K562 (cell line): Measurements from ENCODE around the gene UAP1. TPM values are rescaled to one million over a fixed set of nuclear protein-coding genes. Genes with fewer than 3 reads are reported as not detected.

Experiments
- ATAC-seq: fragments of 200-7000 bp; cut with Tn5 transposase; 3 replicates; pipeline ENCODE4 v1.9.1; 2020; ENCODE audit warnings: moderate library complexity
- BruUV-seq: library from RNA; stranded (reverse); fragments of 400-500 nt; replicated peaks from 2 replicates; lab custom pipeline; 2021; lab: Mats Ljungman, UMichigan
- CTCF ChIA-PET: fragments of 300-600 bp; formaldehyde crosslinking; extraction: SDS; loops from one replicate; lab custom pipeline; 2021; ENCODE audit warnings: low intra/inter-chr PET ratio; lab: Yijun Ruan, JAX
- POLR2A ChIA-PET: fragments of 300-600, 350-650 bp; sonication (Branson Sonifier 250); formaldehyde crosslinking; extraction: SDS; loops from one replicate; lab custom pipeline; 2021; ENCODE audit warnings: antibody characterized with exemption, inconsistent platforms; lab: Yijun Ruan, JAX
- DNase-seq, 4 experiments: peaks; one replicate each; pipeline versions ENCODE4 v3.0.0 to v3.0.0-alpha.2; 2011 to 2018; ENCODE audit warnings: low spot score in 3 of 4, mixed read lengths in 3 of 4; ENCODE audit errors: extremely low read depth in 1 of 4
- FAIRE-seq: peaks from 2 replicates; lab custom pipeline; 2011; peaks lifted over from hg19 to GRCh38; lab: Jason Lieb, UNC
- H2AFZ ChIP-seq: 2 replicates; pipeline ENCODE4 v1.6.0; 2011; ENCODE audit warnings: low read depth, low read length, control low read depth, inconsistent platforms
- H3K27ac ChIP-seq: fragments of 200-600 bp; 3 replicates; pipeline ENCODE4 v1.8.0; 2011; ENCODE audit warnings: low read depth, mild to moderate bottlenecking, control low read depth, inconsistent platforms, low read length, moderate library complexity, mixed read lengths; ENCODE audit errors: extremely low read depth
- H3K27me3 ChIP-seq, 2 experiments: fragments of 300-600 bp in 1 of 2; 2 replicates in 1 of 2; 3 replicates in 1 of 2; pipeline versions ENCODE4 v1.6.0 to v1.8.0; 2011; ENCODE audit warnings: inconsistent platforms in 2 of 2, low read length in 2 of 2, mild to moderate bottlenecking in 1 of 2, mixed read lengths in 1 of 2, moderate library complexity in 1 of 2; ENCODE audit not compliant: control insufficient read depth in 2 of 2, insufficient read depth in 2 of 2
- H3K36me3 ChIP-seq: fragments of 300-600 bp; 3 replicates; pipeline ENCODE4 v1.8.0; 2011; ENCODE audit warnings: mild to moderate bottlenecking, low read length, inconsistent platforms; ENCODE audit not compliant: control insufficient read depth, insufficient read depth
- H3K4me1 ChIP-seq, 2 experiments: fragments of 200-600 bp in 1 of 2; replicated peaks in 1 of 2; 2 replicates in 1 of 2; 3 replicates in 1 of 2; pipeline versions ENCODE4 v1.5.1 to v1.8.0; 2011; ENCODE audit warnings: inconsistent platforms in 2 of 2, low read length in 2 of 2, mild to moderate bottlenecking in 1 of 2, mixed read lengths in 1 of 2, moderate library complexity in 1 of 2; ENCODE audit not compliant: control insufficient read depth in 2 of 2, insufficient read depth in 2 of 2
- H3K4me2 ChIP-seq: 2 replicates; pipeline ENCODE4 v1.6.1; 2011; ENCODE audit warnings: low read length, control low read depth, inconsistent platforms, mixed read lengths; ENCODE audit not compliant: insufficient read depth
- H3K4me3 ChIP-seq: fragments of 200-600 bp; sonication (generic), shearing (Covaris generic); 2 replicates; pipeline ENCODE4 v1.5.1; 2016; ENCODE audit warnings: control low read depth, inconsistent platforms
- H3K79me2 ChIP-seq: fragments of 200-600 bp; 3 replicates; pipeline ENCODE4 v1.8.0; 2011; ENCODE audit warnings: low read length, inconsistent platforms; ENCODE audit not compliant: control insufficient read depth, insufficient read depth
- H3K9ac ChIP-seq, 2 experiments: 2 replicates each; pipeline versions ENCODE4 v1.6.0 to v1.6.1; 2011; ENCODE audit warnings: low read depth in 2 of 2, low read length in 2 of 2, control low read depth in 1 of 2, inconsistent platforms in 1 of 2, mild to moderate bottlenecking in 1 of 2, mixed read lengths in 1 of 2; ENCODE audit not compliant: insufficient read depth in 1 of 2
- H3K9me1 ChIP-seq: one replicate; pipeline ENCODE4 v1.6.0; 2011; ENCODE audit warnings: inconsistent platforms, mild to moderate bottlenecking, low read length, moderate library complexity; ENCODE audit not compliant: control insufficient read depth, insufficient read depth
- H3K9me3 ChIP-seq: replicated peaks from 2 replicates; pipeline ENCODE4 v1.5.1; 2011; ENCODE audit warnings: low read depth, low read length, inconsistent platforms; ENCODE audit not compliant: control insufficient read depth, insufficient read depth
- H4K20me1 ChIP-seq: replicated peaks from 2 replicates; pipeline ENCODE4 v1.6.1; 2011; ENCODE audit warnings: low read length, inconsistent platforms, mixed read lengths; ENCODE audit not compliant: control insufficient read depth, insufficient read depth
- CAMTA2 ChIP-seq: fragments of 250-450 bp; sonication (Bioruptor Pico); conservative IDR thresholded peaks from 2 replicates; pipeline ENCODE4 v1.5.1; 2022
- DDX20 ChIP-seq: fragments of 450-650 bp; IDR thresholded peaks from 2 replicates; pipeline ENCODE4 v1.6.1; 2016; ENCODE audit warnings: missing genetic modification characterization, low read depth, mild to moderate bottlenecking, missing compliant biosample characterization, moderate library complexity
- DIDO1 ChIP-seq: fragments of 450-650 bp; IDR thresholded peaks from 2 replicates; pipeline ENCODE4 v1.6.1; 2016; ENCODE audit warnings: low read depth, missing biosample characterization, missing genetic modification characterization
- ELF1 ChIP-seq: fragments of 200-800 bp; sonication (Bioruptor generic); IDR thresholded peaks from 2 replicates; pipeline ENCODE4 v1.6.1; 2016; ENCODE audit warnings: missing genetic modification characterization, missing compliant biosample characterization
- LCOR ChIP-seq: sonication (generic); formaldehyde crosslinking; IDR thresholded peaks from 2 replicates; pipeline ENCODE4 v1.8.0; 2022; ENCODE audit warnings: mild to moderate bottlenecking, missing genetic modification reagents
- NCOA6 ChIP-seq: fragments of 450-650 bp; IDR thresholded peaks from 2 replicates; pipeline ENCODE4 v1.6.1; 2017; ENCODE audit warnings: mild to moderate bottlenecking
- POLR2AphosphoS5 ChIP-seq: IDR thresholded peaks from 2 replicates; pipeline ENCODE4 v1.6.1; 2011; ENCODE audit warnings: mild to moderate bottlenecking, low read depth, low read length, moderate library complexity; ENCODE audit not compliant: control insufficient read depth, insufficient read depth
- PRMT5 ChIP-seq: sonication (generic); formaldehyde crosslinking; IDR thresholded peaks from 2 replicates; pipeline ENCODE4 v1.5.0; 2020; ENCODE audit warnings: missing genetic modification reagents
- RNF2 ChIP-seq: sonication (generic); IDR thresholded peaks from 2 replicates; pipeline ENCODE4 v1.6.1; 2016
- SMAD1 ChIP-seq: fragments of 150-350 bp; IDR thresholded peaks from 2 replicates; pipeline ENCODE4 v1.6.1; 2014; ENCODE audit warnings: low read length, low read depth; ENCODE audit not compliant: partially characterized antibody
- SPI1 ChIP-seq: IDR thresholded peaks from 2 replicates; pipeline ENCODE4 v1.6.1; 2011; ENCODE audit warnings: low read depth, low read length, control low read depth, borderline replicate concordance
- SRF ChIP-seq, 2 experiments: fragments of 250-450, 450-650 bp in 1 of 2; sonication (Bioruptor Pico) in 1 of 2; sonication (generic) in 1 of 2; formaldehyde crosslinking; IDR thresholded peaks; 2 replicates each; pipeline versions ENCODE4 v1.5.0 to v1.5.1; 2020 to 2022; ENCODE audit warnings: mild to moderate bottlenecking in 1 of 2, missing genetic modification reagents in 1 of 2
- ZNF699 ChIP-seq: fragments of 250-450 bp; sonication (Bioruptor Pico); IDR thresholded peaks from 2 replicates; pipeline ENCODE4 v1.8.0; 2021; ENCODE audit warnings: mild to moderate bottlenecking, moderate library complexity; ENCODE audit not compliant: insufficient replicate concordance
- ZNF766 ChIP-seq: fragments of 200-800 bp; sonication (Bioruptor generic); conservative IDR thresholded peaks from 2 replicates; pipeline ENCODE4 v1.6.1; 2016; ENCODE audit warnings: missing genetic modification characterization, missing compliant biosample characterization
- ZNF830 ChIP-seq: fragments of 250-450 bp; sonication (Bioruptor Pico); IDR thresholded peaks from 2 replicates; pipeline ENCODE4 v1.5.0; 2021; ENCODE audit warnings: mild to moderate bottlenecking
- ZSCAN32 ChIP-seq: fragments of 450-650 bp; formaldehyde crosslinking; IDR thresholded peaks from 2 replicates; pipeline ENCODE4 v1.4.0; 2020; ENCODE audit warnings: mild to moderate bottlenecking, moderate library complexity
- WGBS: fragments of 100-300 bp; shearing (Covaris generic); methylation state at CpG from one replicate; pipeline ENCODE4 v1.1.6; 2016; ENCODE audit warnings: low coverage, mixed read lengths; ENCODE audit not compliant: insufficient coverage; ENCODE audit errors: missing lambda C conversion rate; 5-methylcytosine and 5-hydroxymethylcytosine counted together
- in situ Hi-C: fragments of 300-500 bp; cut with MboI; formaldehyde crosslinking; loops from 4 replicates; pipeline ENCODE4 v1.15.0; 2018; ENCODE audit warnings: inconsistent platforms, mixed read lengths
- intact Hi-C: fragments of 100-400 bp; cut with micrococcal nuclease; formaldehyde crosslinking; loops from 2 replicates; pipeline ENCODE4 v1.14.2; 2022
- polyA plus RNA-seq, 8 experiments: library from polyadenylated mRNA; depleted of rRNA in 4 of 8; stranded (reverse) in 5 of 8; unstranded in 3 of 8; fragments of >200 nt; fragmentation: Nextera tagmentation in 2 of 8; fragmentation: Illumina TruSeq in 1 of 8; extraction: Ambion mirVana in 2 of 8; extraction: Trizol in 1 of 8; gene quantifications; 2 replicates each; pipeline versions ENCODE4 v1.2.1 to v1.2.3, GENCODE V29; 2011 to 2014; ENCODE audit warnings: inconsistent platforms in 1 of 8, missing spikeins in 1 of 8
- total RNA-seq, 7 experiments: library from RNA; depleted of rRNA in 6 of 7; stranded (reverse); fragments of >200 nt in 6 of 7; fragmentation: Illumina TruSeq in 2 of 7; extraction: Trizol in 2 of 7; gene quantifications; 2 replicates each; pipeline versions ENCODE4 v1.2.1 to v1.2.3, GENCODE V29; 2011 to 2021; ENCODE audit warnings: low replicate concordance in 1 of 7
- TF ChIP-seq, protein P1 (sequence below), 2 experiments: fragments of 450-650 bp; conservative IDR thresholded peaks; 2 replicates each; pipeline ENCODE4 v1.6.1; 2017; ENCODE audit warnings: mild to moderate bottlenecking in 2 of 2, moderate library complexity in 2 of 2
- TF ChIP-seq, protein P2 (sequence below): fragments of 450-650 bp; formaldehyde crosslinking; IDR thresholded peaks from 2 replicates; pipeline ENCODE4 v1.4.0; 2022; ENCODE audit warnings: mild to moderate bottlenecking, moderate library complexity
- TF ChIP-seq, protein P3 (sequence below): IDR thresholded peaks from 2 replicates; pipeline ENCODE4 v1.6.1; 2016; ENCODE audit warnings: missing genetic modification characterization, missing compliant biosample characterization

UAP1 gene
- total and polyA plus RNA-seq, 9 of the 15 experiments (the other 6 are each of a cell fraction or from before 2014, with no cell fraction given), result 182 to 317 (median 213) TPM

DNA sequence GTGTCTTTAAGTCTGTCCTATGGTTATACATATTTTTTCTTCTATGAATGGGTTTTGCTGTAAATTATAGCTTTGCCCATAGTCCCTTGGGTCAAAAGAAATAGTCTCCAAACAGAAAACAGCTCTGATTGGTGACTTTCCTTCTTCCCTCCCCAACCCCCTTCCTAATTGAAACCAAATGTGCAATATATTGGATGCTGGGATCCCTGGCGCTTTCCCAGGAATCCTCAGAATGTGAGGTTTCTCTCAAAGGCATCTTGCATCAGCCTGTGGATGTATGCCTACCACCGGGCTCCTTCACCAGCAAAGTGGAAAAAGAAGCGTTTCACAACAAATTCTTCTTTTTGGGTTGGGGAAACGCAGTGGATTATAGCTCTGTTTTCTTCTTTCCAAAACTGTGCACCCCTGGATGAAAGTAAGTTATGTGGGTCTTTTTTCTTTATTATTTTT is 70.7 kb downstream of the UAP1 start, which contains the start of gene DDR2:
Gene DDR2 (plus strand): TSS at position 248 of the 450 bp plus-strand sequence. CDS start 86,600 bp downstream, outside the sequence.
- no peak for ATAC-seq
- BruUV-seq, result no TSS peak
- Histone ChIP-seq H4K20me1 (no peaks in the 10 kb centered on the region), H3K79me2 (no peaks in the 10 kb centered on the region), H2AFZ (peak within 1 kb of the TSS; percentile 58), H3K27ac (peak within 1 kb of the TSS; percentile 7; the same call in 2 of the 3 replicates), H3K9me3 (no peaks in the 10 kb centered on the region), H3K36me3 (no peaks in the 10 kb centered on the region), H3K9ac (no peak within 1 kb of the TSS), H3K27me3 (no peaks in the 10 kb centered on the region), H3K4me3 (no peak within 1 kb of the TSS), H3K9me1 (no peaks in the 10 kb centered on the region), H3K4me1 (peaks cover 7 to 30% of the 10 kb centered on the region in 2 experiments), H3K4me2 (peak within 1 kb of the TSS; percentile 35)
- no peak for DNase-seq
- in situ Hi-C loops, result no loop called here
- WGBS, result 58% methylated on average over 4 of the region's 4 CpGs
- POLR2A ChIA-PET, result interaction anchor here (1.1 to 2.5 kb wide), 6 partner anchors 9 to 576 kb away, joined by 3 to 12 read pairs (median 4); no protein-coding TSS in a partner anchor
- intact Hi-C loops, result no loop called here
- CTCF ChIA-PET, result no interaction called here
- FAIRE-seq, result no peak
- no peak for TF ChIP-seq ZNF699
- no peak for TF ChIP-seq PRMT5 (CRISPR knock-in tag)
- TF ChIP-seq ELF1 (tag), result peak; percentile 51; the same call in 1 of the 2 replicates
- TF ChIP-seq ZNF830 (CRISPR knock-in tag), result no peak
- no peak for TF ChIP-seq SPI1
- no peak for TF ChIP-seq SMAD1
- no peak for TF ChIP-seq CAMTA2 (CRISPR knock-in tag)
- TF ChIP-seq NCOA6, result no peak
- TF ChIP-seq RNF2, result no peak
- TF ChIP-seq ZSCAN32 (CRISPR knock-in tag), result peak; percentile 17; the same call in 1 of the 2 replicates
- TF ChIP-seq, protein P1, sequence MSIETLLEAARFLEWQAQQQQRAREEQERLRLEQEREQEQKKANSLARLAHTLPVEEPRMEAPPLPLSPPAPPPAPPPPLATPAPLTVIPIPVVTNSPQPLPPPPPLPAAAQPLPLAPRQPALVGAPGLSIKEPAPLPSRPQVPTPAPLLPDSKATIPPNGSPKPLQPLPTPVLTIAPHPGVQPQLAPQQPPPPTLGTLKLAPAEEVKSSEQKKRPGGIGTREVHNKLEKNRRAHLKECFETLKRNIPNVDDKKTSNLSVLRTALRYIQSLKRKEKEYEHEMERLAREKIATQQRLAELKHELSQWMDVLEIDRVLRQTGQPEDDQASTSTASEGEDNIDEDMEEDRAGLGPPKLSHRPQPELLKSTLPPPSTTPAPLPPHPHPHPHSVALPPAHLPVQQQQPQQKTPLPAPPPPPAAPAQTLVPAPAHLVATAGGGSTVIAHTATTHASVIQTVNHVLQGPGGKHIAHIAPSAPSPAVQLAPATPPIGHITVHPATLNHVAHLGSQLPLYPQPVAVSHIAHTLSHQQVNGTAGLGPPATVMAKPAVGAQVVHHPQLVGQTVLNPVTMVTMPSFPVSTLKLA (conservative IDR thresholded peaks at IDR 0.05), result no peak
- TF ChIP-seq SRF (CRISPR knock-in tag; IDR thresholded peaks at IDR 0.05), result 0 out of 4 replicates have a peak, but pooled peaks of 1 of the 2 experiments have one; percentile 43
- no peak for TF ChIP-seq LCOR
- TF ChIP-seq DDX20 (tag), result no peak
- 0 out of 2 replicates have a peak, but pooled peaks have one; percentile 15 for TF ChIP-seq DIDO1 (tag)
- TF ChIP-seq, protein P2, sequence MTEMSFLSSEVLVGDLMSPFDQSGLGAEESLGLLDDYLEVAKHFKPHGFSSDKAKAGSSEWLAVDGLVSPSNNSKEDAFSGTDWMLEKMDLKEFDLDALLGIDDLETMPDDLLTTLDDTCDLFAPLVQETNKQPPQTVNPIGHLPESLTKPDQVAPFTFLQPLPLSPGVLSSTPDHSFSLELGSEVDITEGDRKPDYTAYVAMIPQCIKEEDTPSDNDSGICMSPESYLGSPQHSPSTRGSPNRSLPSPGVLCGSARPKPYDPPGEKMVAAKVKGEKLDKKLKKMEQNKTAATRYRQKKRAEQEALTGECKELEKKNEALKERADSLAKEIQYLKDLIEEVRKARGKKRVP (CRISPR knock-in tag), result peak; percentile 71
- TF ChIP-seq POLR2AphosphoS5, result no peak
- TF ChIP-seq ZNF766 (CRISPR knock-in tag), result peak; percentile 83
- TF ChIP-seq, protein P3, sequence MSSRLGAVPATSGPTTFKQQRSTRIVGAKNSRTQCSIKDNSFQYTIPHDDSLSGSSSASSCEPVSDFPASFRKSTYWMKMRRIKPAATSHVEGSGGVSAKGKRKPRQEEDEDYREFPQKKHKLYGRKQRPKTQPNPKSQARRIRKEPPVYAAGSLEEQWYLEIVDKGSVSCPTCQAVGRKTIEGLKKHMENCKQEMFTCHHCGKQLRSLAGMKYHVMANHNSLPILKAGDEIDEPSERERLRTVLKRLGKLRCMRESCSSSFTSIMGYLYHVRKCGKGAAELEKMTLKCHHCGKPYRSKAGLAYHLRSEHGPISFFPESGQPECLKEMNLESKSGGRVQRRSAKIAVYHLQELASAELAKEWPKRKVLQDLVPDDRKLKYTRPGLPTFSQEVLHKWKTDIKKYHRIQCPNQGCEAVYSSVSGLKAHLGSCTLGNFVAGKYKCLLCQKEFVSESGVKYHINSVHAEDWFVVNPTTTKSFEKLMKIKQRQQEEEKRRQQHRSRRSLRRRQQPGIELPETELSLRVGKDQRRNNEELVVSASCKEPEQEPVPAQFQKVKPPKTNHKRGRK (tag), result 0 out of 2 replicates have a peak, but pooled peaks have one; percentile 11
